Measurements from ENCODE around the gene ABCA9.

The ABCA9 gene

GRCh38 chr17:69064476-69064875, 3.7 kb upstream of the ABCA9 start:
- no peak for DNase-seq

- DNase-seq: no peak
Observed at GRCh38 chr17:69064001-69064400, 3.3 kb upstream of the ABCA9 start.

- no peak for DNase-seq
Observed at GRCh38 chr17:69062860-69063581, 2.3 kb upstream of the ABCA9 start.

GRCh38 chr17:69061721-69062556, 1.2 kb upstream of the ABCA9 start:
- no peak for DNase-seq

- DNase-seq: no peak
Observed at GRCh38 chr17:69059458-69060175, 1.1 kb downstream of the ABCA9 start.

GRCh38 chr17:69058165-69058564, 2.6 kb downstream of the ABCA9 start:
- no peak for DNase-seq

- DNase-seq: no peak
Observed at GRCh38 chr17:69057280-69057679, 3.4 kb downstream of the ABCA9 start.

GRCh38 chr17:69056179-69056823, 4.4 kb downstream of the ABCA9 start:
- no peak for DNase-seq

GRCh38 chr17:69055334-69055733, 5.4 kb downstream of the ABCA9 start:
- no peak for DNase-seq

- no peak for DNase-seq
Observed at GRCh38 chr17:69050999-69051775, 9.5 kb downstream of the ABCA9 start.

- no peak for DNase-seq
Observed at GRCh38 chr17:69048634-69049033, 12.1 kb downstream of the ABCA9 start.

- no peak for DNase-seq
Observed at GRCh38 chr17:69047368-69048263, 13.1 kb downstream of the ABCA9 start.

GRCh38 chr17:69046121-69046807, 14.5 kb downstream of the ABCA9 start:
- no peak for DNase-seq

GRCh38 chr17:69045646-69046045, 15.1 kb downstream of the ABCA9 start:
- DNase-seq: no peak

GRCh38 chr17:69044371-69044770, 16.4 kb downstream of the ABCA9 start:
- no peak for DNase-seq

GRCh38 chr17:69043098-69043734, 17.5 kb downstream of the ABCA9 start:
- no peak for DNase-seq

GRCh38 chr17:69042308-69042707, 18.4 kb downstream of the ABCA9 start:
- no peak for DNase-seq

GRCh38 chr17:69031839-69032238, 28.9 kb downstream of the ABCA9 start:
- DNase-seq: no peak

- DNase-seq: no peak
Observed at GRCh38 chr17:69030169-69030568, 30.6 kb downstream of the ABCA9 start.

GRCh38 chr17:69018687-69019086, 42.0 kb downstream of the ABCA9 start:
- no peak for DNase-seq
